HTERT RPE-1 (cell line): Measurements from ENCODE around the gene TCAP.

ENCODE experiments used
- in situ Hi-C: fragments of 300-500 bp; cut with MboI; formaldehyde crosslinking; loops from 4 replicates; pipeline ENCODE4 v1.14.3; 2020; ENCODE audit warnings: low sequenced_read_pairs

Gene TCAP

GRCh38 chr17:39664581-39665561 is at the start of gene TCAP:
TSS of gene TCAP (plus strand) at chr17:39665349. CDS start at chr17:39665360, 11 bp downstream.
- in situ Hi-C loops, result no loop called here

DNA sequence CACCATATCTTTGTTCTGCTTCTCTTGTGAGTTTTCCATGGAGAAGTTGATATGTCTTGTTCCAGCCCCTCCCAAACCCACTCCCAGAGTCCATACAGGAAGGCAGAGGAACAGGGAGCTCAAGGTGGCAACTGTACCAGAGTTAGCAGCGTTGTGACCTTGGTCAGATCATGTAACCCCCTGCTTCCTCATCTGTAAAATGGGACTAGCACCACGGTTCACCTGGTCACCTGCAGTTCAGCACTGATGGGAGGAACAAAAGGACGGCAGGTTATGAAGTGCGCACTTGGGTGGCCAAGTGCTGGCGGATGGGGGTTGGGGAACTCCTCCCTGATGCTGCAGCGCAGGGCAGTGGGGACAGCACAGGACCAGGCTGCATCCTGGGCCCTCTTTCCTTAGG is 49.7 kb upstream of the TCAP start:
- in situ Hi-C loops, result no loop called here

GRCh38 chr17:39617100-39617445 is 48.1 kb upstream of the TCAP start:
- in situ Hi-C loops, result no loop called here

GRCh38 chr17:39617446-39618245 is 47.5 kb upstream of the TCAP start:
- in situ Hi-C loops, result no loop called here

DNA sequence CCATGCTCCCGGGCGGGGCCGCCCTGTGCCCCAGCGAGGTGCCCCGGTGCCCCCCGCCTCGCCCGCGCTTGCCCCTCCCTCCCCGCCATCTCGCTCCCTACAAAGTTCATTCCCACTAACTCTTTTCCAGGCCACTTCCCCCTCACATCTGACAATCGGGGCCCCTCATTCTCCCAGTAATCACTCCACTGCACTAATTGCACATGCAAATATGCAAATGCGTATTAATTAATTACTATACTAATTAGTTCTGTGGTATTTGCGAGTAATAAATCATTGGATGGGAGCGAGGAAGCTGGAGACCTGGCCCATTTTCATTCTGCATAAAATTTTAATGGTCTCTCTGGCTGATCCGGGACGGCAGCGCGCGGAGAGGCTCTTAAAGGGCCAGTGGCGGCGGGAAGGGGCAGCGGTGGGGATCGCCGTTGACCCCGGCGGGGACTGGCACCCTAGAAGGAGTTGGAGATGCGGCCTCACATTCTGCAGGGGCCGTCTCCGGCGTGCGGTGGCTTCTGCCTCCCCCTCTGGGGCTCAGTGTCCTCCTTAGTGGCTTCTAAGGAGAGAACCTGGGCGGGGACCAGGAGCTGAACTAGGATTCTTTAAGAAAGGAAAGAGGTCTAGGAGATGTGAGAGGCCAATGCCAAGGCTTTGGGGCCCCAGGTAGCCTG is 46.8 kb upstream of the TCAP start:
- in situ Hi-C loops, result no loop called here

- in situ Hi-C loops, result no loop called here
Measured at GRCh38 chr17:39618956-39619785, 46.0 kb upstream of the TCAP start.

DNA sequence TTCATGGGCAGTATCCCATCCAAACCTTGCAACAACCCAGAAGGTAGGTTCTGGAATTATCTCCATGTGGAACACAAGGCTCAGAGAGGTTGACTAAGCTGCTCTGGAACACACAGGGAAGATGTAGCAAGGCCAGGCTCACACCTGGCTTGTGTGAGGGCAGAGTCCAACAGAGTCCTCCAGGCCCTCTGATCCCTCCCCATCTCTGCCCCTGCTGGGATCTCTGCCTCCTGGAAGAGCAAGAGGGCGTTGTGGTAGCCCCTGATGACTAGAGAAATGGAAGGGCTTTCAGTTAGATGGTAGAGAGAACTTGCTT is 45.4 kb upstream of the TCAP start:
- in situ Hi-C loops, result no loop called here

- in situ Hi-C loops, result no loop called here
Measured at GRCh38 chr17:39621523-39622379, 43.4 kb upstream of the TCAP start.

- in situ Hi-C loops, result no loop called here
Measured at GRCh38 chr17:39622380-39623006, 42.7 kb upstream of the TCAP start.

- in situ Hi-C loops, result no loop called here
Measured at GRCh38 chr17:39623356-39623950, 41.7 kb upstream of the TCAP start.

GRCh38 chr17:39624313-39624712 is 40.8 kb upstream of the TCAP start:
- in situ Hi-C loops, result no loop called here

GRCh38 chr17:39625198-39625785 is 39.9 kb upstream of the TCAP start:
- in situ Hi-C loops, result no loop called here

GRCh38 chr17:39626171-39627046 is 38.7 kb upstream of the TCAP start, which contains the start of gene PPP1R1B:
TSS of gene PPP1R1B (plus strand) at chr17:39626952. CDS start at chr17:39627393, 441 bp downstream.
- in situ Hi-C loops, result no loop called here

DNA sequence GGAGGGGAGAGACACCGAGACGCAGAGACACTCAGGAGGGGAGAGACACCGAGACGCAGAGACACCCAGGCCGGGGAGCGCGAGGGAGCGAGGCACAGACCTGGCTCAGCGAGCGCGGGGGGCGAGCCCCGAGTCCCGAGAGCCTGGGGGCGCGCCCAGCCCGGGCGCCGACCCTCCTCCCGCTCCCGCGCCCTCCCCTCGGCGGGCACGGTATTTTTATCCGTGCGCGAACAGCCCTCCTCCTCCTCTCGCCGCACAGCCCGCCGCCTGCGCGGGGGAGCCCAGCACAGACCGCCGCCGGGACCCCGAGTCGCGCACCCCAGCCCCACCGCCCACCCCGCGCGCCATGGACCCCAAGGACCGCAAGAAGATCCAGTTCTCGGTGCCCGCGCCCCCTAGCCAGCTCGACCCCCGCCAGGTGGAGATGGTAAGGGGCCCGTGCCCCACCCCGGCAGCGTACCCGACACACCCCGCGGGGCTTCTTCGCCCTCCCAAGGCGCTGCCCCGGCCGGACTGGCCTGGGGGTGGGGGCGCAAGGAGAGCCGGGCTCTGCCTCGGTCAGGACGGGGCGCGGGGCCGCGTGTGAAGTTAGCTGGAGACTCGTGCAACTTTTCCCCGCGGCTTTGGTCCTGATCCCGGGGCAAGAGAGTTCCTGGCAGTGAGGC is 38.0 kb upstream of the TCAP start:
- in situ Hi-C loops, result no loop called here

GRCh38 chr17:39627712-39628516 is 37.2 kb upstream of the TCAP start:
- in situ Hi-C loops, result no loop called here
